Measurements from ENCODE around the gene GNAO1. TPM values are rescaled to one million over a fixed set of nuclear protein-coding genes. Genes with fewer than 3 reads are reported as not detected.
A peak's percentile ranks its signal among the peaks of the same experiment; 100 is the strongest.

Gene GNAO1
- total RNA-seq, 1 donor from 2014 or later, result not detected

DNA sequence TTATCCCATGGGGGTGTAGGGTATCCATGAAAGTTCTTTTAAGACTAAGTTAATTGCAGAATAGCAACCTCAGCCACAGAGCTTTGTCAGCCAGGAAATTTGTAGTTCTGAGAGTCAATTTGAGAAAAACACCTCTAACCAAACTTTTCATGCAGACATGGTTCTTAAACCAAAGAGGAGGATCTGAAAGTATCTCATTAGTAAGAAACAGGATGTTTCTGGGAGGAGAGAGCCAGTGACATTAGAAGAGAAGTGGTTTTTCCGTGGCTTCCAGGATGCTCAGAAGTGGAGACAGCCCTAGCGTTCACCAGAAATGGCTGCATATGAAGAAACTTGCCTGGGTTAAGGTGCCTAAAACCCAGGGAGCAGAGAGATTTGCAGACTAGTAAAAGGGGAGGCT lies 7.9 kb downstream of the GNAO1 start:
- no peaks in the 10 kb centered on the region for H3K36me3 ChIP-seq (ENCODE audit: control insufficient read depth, insufficient read depth, low read length)
- H3K4me3 ChIP-seq (ENCODE audit: low read depth, low read length), result no peak overlapping the region
- peaks cover 1% of the 10 kb centered on the region for H3K27me3 ChIP-seq (ENCODE audit: control insufficient read depth, insufficient read depth, low read length)
- TF ChIP-seq, protein P1, sequence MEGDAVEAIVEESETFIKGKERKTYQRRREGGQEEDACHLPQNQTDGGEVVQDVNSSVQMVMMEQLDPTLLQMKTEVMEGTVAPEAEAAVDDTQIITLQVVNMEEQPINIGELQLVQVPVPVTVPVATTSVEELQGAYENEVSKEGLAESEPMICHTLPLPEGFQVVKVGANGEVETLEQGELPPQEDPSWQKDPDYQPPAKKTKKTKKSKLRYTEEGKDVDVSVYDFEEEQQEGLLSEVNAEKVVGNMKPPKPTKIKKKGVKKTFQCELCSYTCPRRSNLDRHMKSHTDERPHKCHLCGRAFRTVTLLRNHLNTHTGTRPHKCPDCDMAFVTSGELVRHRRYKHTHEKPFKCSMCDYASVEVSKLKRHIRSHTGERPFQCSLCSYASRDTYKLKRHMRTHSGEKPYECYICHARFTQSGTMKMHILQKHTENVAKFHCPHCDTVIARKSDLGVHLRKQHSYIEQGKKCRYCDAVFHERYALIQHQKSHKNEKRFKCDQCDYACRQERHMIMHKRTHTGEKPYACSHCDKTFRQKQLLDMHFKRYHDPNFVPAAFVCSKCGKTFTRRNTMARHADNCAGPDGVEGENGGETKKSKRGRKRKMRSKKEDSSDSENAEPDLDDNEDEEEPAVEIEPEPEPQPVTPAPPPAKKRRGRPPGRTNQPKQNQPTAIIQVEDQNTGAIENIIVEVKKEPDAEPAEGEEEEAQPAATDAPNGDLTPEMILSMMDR (IDR thresholded peaks at IDR 0.05; ENCODE audit: insufficient read depth, low read length, severe bottlenecking), result no peak
- DNase-seq (ENCODE audit: low read depth) (no peak), FAIRE-seq (no peak)

DNA sequence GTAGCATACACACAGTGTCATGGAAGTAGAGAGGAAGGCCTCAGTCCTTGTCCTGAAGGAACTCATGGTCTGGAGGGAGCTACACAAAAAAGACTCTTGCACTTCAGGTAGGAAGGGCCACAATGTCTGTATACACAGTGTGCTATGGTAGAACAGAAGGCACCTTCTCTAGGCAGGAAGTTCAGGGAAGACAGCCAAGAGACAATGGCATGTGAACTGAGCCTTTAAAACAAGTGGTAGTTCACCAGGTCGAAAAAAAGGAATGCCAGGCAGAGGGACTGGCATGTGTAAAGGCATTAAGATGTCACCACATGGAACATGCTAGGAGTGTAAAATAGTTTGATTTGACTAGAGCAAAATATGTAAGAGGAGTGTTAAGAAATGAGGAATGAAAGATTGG lies 9.7 kb downstream of the GNAO1 start:
- TF ChIP-seq, protein P1 (IDR thresholded peaks at IDR 0.05; ENCODE audit: insufficient read depth, low read length, severe bottlenecking), result no peak
- DNase-seq (ENCODE audit: low read depth) (no peak), FAIRE-seq (no peak)
- no peaks in the 10 kb centered on the region for H3K27me3 ChIP-seq (ENCODE audit: control insufficient read depth, insufficient read depth, low read length)
- no peak overlapping the region for H3K4me3 ChIP-seq (ENCODE audit: low read depth, low read length)
- H3K36me3 ChIP-seq (ENCODE audit: control insufficient read depth, insufficient read depth, low read length), result no peaks in the 10 kb centered on the region

GRCh38 chr16:56202036-56202435 lies 10.7 kb downstream of the GNAO1 start:
- no peak for FAIRE-seq
- Histone ChIP-seq H3K36me3 (ENCODE audit: control insufficient read depth, insufficient read depth, low read length) (no peaks in the 10 kb centered on the region), H3K27me3 (ENCODE audit: control insufficient read depth, insufficient read depth, low read length) (no peaks in the 10 kb centered on the region), H3K4me3 (ENCODE audit: low read depth, low read length) (no peak overlapping the region)
- DNase-seq (ENCODE audit: low read depth), result no peak
- TF ChIP-seq, protein P1 (IDR thresholded peaks at IDR 0.05; ENCODE audit: insufficient read depth, low read length, severe bottlenecking), result no peak

GRCh38 chr16:56203052-56203451 lies 11.8 kb downstream of the GNAO1 start:
- TF ChIP-seq, protein P1 (IDR thresholded peaks at IDR 0.05; ENCODE audit: insufficient read depth, low read length, severe bottlenecking), result peak; percentile 25
- FAIRE-seq, result no peak
- DNase-seq (ENCODE audit: low read depth), result peak; percentile 5
- Histone ChIP-seq H3K27me3 (ENCODE audit: control insufficient read depth, insufficient read depth, low read length) (no peaks in the 10 kb centered on the region), H3K36me3 (ENCODE audit: control insufficient read depth, insufficient read depth, low read length) (no peaks in the 10 kb centered on the region), H3K4me3 (ENCODE audit: low read depth, low read length) (no peak overlapping the region)

DNA sequence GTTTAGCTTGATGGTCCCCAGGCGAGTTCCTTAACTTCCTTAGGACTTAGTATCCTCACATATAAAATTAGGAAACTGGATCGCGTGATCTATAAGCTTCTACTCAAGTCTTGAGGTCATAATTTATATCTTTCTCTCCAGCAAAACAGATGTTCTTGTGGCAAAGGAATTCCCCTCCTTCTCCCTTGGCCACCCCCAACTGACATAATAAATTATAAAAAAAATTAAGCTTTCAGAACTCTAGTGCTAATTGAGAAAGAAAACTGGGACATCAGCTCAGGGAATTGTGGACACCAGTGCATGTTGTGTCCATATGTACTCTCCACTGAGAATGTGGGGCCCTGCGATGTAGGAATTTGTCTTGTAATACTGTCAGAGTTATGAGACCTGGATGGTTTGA lies 13.5 kb downstream of the GNAO1 start:
- DNase-seq (ENCODE audit: low read depth), result no peak
- FAIRE-seq, result no peak
- TF ChIP-seq, protein P1 (IDR thresholded peaks at IDR 0.05; ENCODE audit: insufficient read depth, low read length, severe bottlenecking), result no peak
- Histone ChIP-seq H3K36me3 (ENCODE audit: control insufficient read depth, insufficient read depth, low read length) (no peaks in the 10 kb centered on the region), H3K27me3 (ENCODE audit: control insufficient read depth, insufficient read depth, low read length) (no peaks in the 10 kb centered on the region), H3K4me3 (ENCODE audit: low read depth, low read length) (no peak overlapping the region)

DNA sequence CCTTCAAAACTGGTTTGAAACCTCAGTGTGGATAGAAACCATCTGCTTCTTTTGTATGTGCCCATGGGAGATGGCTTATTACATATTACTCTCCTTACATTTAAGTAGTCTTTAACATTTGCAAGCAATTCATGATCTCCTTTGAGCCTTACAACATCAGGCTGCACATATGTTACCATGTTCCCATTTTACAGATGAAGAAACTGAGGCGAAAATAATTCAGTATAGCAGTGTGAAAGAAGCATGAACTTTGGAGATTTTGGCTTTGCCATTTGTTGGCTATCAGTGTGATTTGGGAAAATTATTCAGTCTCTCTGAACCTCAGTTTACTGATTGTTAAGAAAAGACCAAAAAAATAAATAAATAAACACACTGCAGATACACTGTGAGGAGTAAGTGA lies 15.7 kb downstream of the GNAO1 start:
- DNase-seq (ENCODE audit: low read depth) (no peak), FAIRE-seq (no peak)
- Histone ChIP-seq H3K27me3 (ENCODE audit: control insufficient read depth, insufficient read depth, low read length) (no peaks in the 10 kb centered on the region), H3K36me3 (ENCODE audit: control insufficient read depth, insufficient read depth, low read length) (no peaks in the 10 kb centered on the region), H3K4me3 (ENCODE audit: low read depth, low read length) (no peak overlapping the region)
- TF ChIP-seq, protein P1 (IDR thresholded peaks at IDR 0.05; ENCODE audit: insufficient read depth, low read length, severe bottlenecking), result no peak

All from bronchial epithelial cell (primary cell).